Endometrial microvascular endothelial cells (primary cell): ENCODE measurements around the gene AXL. TPM values are rescaled to one million over a fixed set of nuclear protein-coding genes. Genes with fewer than 3 reads are reported as not detected.
"Not testable (repeated sequence)": the region's sequence is repeated elsewhere in the genome, so short reads cannot be mapped to it uniquely, and the experiment has no call there.

Experiments
- in situ Hi-C: cut with HindIII; loops from 2 replicates; pipeline ENCODE4 v1.10.0; 2017; ENCODE audit warnings: low sequenced_read_pairs, low pct_unique_long_range_greater_than_20kb; ENCODE audit errors: inconsistent ontology term
- total RNA-seq: library from RNA; depleted of rRNA; stranded (reverse); fragments of >200 nt; gene quantifications from one replicate; pipeline ENCODE4 v1.2.3, GENCODE V29; 2015; ENCODE audit errors: inconsistent ontology term

Gene AXL
- total RNA-seq, result 270 TPM

DNA sequence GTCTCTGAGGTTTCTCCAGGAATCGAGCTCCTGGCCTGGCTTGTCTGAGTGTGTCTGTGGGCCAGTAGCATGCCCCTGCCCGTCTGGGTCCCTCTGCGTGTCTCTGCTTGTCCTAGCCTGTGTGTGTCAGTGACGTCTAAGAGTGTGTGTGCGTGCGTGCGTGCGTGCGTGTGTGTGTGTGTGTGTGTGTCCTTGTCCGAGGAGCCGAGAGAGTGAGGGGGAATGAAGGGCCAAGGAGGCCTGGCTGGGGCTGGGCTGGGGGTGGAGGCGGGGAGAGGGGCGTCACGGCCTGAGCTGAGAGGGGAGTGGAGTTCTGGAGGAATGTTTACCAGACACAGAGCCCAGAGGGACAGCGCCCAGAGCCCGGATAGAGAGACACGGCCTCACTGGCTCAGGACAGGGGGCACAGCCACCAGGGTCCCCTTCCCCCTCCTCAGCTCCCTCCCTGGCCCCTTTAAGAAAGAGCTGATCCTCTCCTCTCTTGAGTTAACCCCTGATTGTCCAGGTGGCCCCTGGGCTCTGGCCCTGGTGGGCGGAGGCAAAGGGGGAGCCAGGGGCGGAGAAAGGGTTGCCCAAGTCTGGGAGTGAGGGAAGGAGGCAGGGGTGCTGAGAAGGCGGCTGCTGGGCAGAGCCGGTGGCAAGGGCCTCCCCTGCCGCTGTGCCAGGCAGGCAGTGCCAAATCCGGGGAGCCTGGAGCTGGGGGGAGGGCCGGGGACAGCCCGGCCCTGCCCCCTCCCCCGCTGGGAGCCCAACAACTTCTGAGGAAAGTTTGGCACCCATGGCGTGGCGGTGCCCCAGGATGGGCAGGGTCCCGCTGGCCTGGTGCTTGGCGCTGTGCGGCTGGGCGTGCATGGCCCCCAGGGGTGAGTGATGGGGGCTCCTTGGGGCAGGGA lies at the start of gene AXL:
TSS of gene AXL (plus strand) at position 609 of the 893 bp plus-strand sequence. CDS start at position 779, 170 bp downstream.
- in situ Hi-C loops, result no loop called here

DNA sequence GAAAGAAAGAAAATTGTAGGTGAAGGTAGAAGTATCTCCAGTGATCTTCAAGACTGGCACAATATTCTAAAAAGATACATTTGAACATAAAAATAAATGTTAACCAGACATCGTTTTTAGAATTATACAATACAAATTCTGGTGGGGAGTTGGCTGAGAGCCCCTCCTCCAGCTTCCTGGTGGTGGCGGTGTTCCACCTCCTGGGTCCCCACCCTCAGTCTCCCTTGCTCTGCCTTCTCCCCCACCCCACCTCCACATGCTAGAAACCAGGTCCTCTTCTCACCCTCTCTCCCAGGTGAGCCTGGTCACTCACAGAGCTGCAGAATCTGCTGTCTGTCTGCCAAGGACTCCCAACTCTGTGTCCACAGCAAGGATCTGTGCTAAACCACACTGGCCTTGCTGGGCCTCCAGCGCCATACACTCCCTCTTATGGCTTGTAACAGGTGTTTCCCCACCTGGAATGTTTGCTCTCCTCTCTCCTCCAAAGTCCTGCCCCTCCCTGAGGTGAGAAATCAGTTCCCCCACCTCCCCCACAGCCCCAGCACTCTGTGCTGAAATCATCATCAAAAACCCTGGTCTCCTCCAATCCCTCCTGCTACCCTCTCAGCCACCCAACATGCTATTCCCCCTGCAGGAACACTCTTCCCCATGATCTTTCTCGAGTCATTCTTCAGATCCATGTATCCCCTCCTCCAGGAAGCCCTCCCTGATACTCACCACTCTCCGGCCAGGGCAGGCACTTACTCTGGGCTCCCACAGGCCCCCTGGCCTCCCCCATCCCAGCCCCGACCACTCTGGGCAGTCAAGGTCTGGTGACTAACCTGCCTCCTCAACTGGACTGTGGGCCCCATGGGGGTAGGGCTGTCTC lies 46.5 kb upstream of the AXL start:
- in situ Hi-C loops, result no loop called here

DNA sequence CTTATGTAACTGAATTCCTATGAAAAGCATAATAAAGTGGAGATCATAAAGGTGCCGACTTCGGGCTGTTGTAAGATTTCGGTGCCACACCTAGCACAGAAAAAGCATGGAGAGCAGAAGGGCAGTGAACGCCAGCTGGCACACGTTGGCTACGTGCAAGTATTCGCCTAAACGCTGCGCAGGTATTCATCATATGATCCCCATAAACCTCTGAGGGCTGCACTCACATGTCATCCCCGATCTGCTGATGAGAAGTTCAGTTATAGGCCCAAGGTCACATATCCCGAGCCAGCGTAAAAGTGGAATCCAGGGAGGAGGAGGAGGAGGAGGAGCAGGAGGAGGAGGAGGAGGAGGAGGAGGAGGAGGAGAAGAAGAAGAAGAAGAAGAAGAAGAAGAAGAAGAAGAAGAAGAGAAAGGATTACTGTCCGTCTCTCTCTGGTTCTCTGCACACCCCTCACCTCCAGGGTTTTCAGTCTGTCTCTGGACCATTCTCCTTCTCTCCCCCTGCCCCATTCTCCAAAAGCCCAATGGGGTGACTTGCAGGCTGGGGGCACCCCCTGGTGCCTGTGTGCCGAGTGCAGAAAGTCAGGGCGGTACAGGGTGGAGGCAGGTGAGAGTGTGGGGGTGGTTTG lies 44.6 kb upstream of the AXL start:
- in situ Hi-C loops, result no loop called here

DNA sequence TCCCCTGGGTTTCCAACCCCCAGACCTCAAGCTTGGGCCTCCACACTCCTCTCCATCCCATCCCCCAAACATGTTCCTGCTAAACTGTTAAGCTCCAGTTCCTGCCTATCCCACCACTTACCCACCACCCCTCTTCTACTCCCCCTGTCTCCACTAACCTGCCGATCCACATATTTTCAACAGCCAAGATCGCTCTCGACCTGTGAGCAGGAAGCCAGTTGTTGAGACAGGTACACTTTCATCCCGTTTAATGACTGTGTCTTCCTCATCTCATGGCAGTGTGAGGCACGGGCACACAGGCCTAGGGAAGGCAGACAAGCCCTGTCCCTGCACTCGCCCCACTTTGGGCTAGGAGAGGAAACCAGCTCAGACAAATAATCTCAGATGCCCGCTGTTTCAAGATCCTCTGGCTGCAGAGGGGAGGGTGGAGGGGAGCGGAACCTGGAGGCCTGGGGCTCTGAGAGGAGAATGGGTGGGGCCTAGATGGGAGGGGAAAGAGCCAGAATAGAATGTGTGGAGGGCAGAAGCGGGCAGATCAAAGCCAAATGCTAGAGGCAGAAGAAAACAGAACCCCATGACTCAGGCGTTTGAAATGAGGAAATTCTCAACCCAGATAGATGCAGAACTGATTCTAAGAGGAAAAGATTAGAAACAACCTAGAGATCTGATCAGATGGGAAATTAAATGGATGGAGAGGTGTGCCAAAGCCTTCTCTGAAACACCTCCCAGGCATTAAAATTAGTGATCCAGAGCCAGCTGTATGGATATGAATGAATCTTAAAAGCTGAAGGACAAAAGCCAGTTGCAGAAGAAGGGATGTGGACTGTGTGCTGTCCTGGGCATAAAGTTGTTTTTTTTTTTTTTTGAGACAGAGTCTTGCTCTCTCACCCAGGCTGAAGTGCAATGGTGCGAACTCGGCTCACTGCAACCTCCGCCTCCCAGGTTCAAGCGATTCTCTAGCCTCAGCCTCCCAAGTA lies 42.9 kb upstream of the AXL start:
- in situ Hi-C loops, result no loop called here

DNA sequence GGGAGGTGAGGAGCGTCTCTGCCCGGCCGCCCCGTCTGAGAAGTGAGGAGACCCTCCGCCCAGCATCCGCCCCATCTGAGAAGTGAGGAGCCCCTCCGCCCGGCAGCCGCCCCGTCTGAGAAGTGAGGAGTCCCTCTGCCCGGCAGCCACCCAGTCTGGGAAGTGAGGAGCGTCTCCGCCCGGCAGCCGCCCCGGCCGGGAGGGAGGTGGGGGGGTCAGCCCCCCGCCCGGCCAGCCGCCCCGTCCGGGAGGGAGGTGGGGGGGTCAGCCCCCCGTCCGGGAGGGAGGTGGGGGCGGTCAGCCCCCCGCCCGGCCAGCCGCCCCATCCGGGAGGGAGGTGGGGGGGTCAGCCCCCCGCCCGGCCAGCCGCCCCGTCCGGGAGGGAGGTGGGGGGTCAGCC lies 38.9 kb upstream of the AXL start:
- in situ Hi-C loops, result not testable (repeated sequence)

DNA sequence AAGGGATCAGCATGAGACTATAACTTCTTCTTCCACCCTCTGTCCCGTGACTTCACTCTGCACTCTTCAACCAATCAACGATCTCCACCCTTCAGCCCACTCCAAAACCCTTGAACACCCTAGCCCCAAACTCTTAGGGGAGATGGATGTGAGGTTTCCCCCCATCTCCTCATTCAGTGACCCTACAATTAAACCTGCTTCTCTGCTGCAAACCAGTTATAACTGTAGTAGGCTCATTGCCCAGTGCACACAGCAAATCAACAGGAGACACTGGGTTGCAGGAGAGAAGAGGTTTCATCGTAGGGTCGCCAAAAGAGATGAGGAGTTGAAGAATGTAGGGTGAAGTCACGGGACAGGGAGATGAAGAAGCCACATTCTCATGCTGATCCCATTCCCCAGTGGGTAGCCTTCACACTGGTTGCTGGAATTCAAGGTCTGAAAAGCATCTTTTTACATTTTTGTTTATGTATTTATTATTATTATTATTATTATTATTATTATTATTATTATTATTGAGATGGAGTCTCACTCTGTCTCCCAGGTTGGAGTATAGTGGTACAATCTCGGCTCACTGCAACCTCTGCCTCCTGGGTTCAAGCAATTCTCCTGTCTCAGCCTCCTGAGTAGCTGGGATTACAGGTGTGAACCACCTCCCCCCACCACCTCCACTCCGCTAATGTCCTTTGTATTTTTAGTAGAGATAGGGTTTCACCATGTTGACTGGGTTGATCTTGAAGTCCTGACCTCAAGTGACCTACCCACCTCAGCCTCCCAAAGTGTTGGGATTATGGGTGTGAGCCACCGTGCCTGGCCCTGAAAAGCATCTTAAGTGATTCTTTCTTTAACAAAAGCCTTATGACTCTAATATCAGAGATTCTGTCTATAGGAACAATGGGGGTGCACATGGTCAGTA lies 31.8 kb upstream of the AXL start:
- in situ Hi-C loops, result no loop called here

DNA sequence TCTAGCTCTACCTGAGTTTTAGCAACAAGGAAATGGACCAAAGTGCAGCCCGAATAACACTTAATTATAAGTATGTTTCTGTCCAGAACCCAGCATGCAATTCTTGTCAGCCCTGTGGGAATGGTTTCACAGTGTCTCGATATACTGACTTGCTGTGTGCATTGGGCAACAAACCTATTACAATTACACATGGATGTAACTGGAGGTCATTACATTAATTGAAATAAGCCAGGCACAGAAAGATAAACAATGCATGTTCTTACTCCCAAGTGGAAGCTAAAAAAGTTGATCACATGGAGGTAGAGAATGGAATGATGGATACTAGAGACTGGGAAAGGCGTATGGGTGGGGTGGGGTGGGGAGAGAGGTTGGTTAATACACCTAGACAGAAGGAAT lies 31.1 kb upstream of the AXL start:
- in situ Hi-C loops, result no loop called here

DNA sequence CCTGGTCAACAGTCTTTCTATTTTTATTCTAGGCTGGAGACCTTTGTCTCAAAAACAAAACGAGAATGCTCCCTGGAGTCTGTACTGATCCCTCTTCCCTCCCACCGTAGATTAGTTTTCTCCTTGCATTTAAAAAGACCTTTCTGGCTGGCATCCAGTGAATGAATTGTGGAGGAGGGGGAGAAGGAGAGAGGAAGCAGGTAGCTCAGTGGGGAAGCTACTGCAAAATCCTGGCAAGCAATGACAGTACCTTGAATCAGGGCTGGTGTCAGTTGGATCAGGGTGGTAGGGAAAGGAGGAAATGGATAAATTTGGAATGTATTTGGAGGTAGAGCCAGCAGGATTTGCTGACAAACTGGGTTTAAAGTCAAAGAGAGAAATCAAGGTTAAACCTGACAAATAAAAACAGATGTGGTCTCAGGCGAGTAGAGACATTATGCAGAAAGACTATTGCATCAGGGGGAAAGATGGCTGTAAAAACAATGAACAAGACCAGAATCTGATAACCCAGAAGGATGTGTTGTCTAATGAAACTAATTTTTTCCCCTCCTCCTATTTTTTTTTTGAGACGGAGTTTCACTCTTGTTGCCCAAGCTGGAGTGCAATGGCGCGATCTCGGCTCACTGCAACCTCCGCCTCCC lies 29.5 kb upstream of the AXL start:
- in situ Hi-C loops, result no loop called here

DNA sequence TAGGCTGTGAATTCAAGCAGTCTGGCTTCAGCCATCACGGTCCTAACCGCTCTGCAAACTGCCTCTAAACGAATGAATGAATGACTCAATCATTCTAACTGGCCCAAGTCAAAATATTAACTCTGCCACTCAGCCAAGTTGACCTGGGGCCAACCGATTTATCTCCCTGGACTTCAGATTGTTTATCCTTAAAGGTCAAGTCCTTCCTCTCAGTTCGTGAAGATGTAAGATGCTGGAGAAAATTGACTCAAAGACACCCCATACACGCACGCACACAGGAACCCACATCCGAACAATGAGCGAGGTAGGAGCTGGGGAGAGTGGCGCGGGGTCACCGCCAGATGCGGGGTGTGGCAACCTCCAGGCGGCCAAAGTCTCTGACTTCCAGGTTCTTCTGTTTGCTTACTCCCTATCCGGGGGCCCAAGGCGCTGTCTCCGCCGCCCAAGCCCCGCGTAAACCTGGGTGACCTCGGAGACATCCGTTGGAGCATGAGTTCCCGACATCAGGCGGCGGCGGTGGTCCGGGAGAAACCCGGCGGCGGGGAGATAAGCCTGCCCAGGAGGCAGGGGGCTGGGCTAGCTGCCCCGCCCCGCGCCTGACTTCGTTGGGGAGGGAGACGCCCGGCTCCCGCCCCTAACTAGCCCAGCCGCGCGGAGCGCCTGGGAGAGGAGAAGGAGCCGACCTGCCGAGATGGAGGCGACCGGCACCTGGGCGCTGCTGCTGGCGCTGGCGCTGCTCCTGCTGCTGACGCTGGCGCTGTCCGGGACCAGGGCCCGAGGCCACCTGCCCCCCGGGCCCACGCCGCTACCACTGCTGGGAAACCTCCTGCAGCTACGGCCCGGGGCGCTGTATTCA lies 26.2 kb upstream of the AXL start, which contains the start of gene CYP2S1:
TSS of gene CYP2S1 (plus strand) at position 646 of the 856 bp plus-strand sequence. CDS start at position 692, 46 bp downstream.
- in situ Hi-C loops, result no loop called here

DNA sequence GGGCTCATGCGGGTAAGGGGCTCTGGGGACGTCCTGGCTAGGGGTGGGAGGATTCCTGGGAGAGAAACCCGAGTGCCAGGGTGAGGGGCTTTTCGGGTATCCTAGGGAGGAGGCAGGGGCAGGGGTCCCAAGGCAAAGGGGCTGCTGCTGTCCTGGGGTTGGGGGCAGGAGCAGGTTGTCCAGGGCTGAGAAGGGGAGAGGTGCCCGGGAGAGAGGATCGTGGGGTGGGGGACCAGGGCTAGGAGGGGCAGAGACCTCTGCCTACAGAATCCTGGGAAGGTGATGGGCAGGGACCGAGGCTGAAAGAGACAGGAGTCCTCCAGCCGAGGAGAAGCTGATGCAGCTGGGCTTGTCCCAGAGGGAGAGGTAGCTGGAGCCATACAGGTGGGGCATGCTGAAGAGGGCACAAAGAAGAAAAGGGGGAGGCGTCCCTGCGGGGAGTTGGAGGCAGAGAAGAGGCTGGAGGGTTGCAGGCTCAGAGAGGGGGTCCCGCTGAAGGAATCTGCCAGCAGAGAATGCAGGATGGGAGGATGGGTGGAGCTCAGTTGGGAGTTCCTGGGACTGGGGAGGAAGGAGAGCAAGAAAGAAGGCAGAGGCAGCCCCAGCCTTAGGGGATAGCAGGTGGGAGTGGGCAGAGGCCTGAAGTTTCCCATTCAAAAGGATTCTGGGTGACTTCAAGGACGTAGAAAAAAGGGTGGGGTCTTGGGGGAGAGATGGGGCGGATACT lies 25.4 kb upstream of the AXL start:
- in situ Hi-C loops, result no loop called here

DNA sequence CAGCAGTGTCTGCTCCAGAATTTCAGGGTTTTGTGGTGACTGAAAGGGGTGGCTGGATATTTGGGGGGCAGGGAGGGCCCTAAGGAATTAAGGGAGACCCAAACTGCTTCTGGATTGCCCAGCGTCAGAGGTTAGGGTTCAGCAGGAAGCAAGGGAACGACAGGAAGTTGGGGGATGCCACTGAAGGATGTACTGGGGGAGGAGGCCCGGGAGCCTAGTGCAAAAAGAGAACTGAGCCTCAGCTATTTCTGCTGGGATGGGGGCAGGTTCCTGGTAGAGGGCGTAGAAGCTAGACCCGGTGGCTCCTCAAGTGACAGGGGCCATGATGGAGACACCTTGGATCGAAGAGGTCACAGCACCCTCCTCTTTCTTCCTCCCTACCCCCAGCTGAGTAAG lies 24.9 kb upstream of the AXL start:
- in situ Hi-C loops, result no loop called here

DNA sequence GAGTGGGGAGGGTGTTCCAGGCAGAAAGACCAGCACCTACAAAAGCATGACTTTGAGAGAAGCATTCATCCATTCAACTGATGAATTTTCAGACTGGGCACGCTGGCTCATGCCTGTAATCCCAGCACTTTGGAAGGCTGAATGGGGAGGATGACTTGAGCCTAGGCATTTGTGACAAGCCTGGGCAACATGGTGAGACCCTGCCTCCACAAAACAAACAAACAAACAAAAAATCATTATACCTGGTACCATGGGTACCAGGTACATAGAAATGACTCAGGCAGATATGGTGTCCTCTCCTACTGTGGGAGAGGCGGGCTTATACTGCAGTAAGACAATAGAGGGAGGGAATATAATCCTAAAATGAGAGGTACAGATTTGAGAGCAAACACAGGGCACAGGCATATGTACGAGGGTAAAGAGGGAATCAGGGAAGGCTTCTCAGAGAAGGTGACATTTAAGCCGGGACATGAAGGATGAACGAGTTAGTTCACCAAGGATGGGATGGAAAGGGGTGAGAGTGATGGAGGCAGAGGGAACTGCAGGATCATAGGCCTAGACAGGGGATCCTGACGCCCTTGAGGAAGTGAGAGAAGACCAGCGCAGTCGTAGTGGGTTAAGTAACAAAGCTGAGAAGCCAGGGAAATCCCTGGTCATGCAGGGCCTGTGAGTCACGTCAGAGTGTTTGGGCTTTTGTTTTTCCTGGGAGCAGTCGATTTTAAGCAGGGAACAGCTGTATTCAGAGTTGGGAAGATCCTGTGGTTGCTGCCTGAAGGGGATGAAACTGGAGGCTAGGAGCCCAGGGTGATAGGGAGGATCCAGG lies 23.1 kb upstream of the AXL start:
- in situ Hi-C loops, result no loop called here

DNA sequence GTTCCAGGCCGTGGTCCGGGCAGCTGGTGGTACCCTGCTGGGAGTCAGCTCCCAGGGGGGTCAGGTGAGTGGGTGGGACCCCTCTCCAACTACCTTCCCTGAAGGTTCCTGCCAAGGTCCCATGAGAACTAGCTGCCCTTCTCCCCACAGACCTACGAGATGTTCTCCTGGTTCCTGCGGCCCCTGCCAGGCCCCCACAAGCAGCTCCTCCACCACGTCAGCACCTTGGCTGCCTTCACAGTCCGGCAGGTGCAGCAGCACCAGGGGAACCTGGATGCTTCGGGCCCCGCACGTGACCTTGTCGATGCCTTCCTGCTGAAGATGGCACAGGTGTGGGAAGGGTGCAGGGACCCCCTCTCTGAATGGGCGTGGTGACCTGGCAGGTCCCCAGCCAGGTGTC lies 20.5 kb upstream of the AXL start:
- in situ Hi-C loops, result no loop called here

DNA sequence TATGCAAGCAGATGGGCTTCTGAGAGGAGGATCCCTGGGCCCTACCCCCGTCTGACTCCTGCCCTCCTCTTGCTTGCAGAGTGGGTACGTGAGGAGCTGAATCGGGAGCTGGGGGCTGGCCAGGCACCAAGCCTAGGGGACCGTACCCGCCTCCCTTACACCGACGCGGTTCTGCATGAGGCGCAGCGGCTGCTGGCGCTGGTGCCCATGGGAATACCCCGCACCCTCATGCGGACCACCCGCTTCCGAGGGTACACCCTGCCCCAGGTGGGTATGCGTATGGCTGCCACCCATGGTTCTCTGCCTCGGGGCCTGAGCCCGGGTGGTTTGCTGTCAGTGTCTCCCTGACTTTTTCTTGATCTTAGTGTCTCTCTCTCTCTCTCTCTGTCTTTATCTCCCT lies 15.7 kb upstream of the AXL start:
- in situ Hi-C loops, result no loop called here

DNA sequence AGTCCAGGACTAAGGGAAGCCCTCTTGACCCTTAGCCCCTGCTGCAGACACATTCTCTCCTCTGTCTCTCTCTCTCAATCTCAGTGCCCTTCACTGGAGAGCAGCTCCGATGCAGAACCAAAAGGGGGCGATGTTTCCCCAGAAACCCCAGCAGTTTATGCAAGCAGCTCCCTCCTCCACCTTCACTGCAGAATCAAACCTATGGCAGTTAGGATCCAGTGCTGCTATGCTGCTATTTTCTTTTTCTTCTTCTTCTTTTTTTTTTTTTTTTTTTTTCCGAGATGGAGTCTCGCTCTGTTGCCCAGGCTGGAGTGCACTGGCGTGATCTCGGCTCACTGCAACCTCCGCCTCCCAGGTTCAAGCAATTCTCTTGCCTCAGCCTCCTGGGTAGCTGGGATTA lies 14.7 kb upstream of the AXL start:
- in situ Hi-C loops, result not testable (repeated sequence)
